DND-41 (cell line): ENCODE results near the gene DCHS1.

Experiments used
- EZH2 ChIP-seq: IDR thresholded peaks from 3 replicates; pipeline ENCODE4 v1.6.1; 2012; ENCODE audit warnings: borderline replicate concordance, low read depth, mild to moderate bottlenecking, moderate library complexity, low read length, inconsistent platforms; ENCODE audit not compliant: severe bottlenecking
- TF ChIP-seq, protein P1 (sequence below): IDR thresholded peaks from 2 replicates; pipeline ENCODE4 v1.5.1; 2012; ENCODE audit warnings: borderline replicate concordance, low read length, moderate library complexity, mild to moderate bottlenecking; ENCODE audit not compliant: poor library complexity, severe bottlenecking; ENCODE audit errors: extremely low read depth

DNA sequence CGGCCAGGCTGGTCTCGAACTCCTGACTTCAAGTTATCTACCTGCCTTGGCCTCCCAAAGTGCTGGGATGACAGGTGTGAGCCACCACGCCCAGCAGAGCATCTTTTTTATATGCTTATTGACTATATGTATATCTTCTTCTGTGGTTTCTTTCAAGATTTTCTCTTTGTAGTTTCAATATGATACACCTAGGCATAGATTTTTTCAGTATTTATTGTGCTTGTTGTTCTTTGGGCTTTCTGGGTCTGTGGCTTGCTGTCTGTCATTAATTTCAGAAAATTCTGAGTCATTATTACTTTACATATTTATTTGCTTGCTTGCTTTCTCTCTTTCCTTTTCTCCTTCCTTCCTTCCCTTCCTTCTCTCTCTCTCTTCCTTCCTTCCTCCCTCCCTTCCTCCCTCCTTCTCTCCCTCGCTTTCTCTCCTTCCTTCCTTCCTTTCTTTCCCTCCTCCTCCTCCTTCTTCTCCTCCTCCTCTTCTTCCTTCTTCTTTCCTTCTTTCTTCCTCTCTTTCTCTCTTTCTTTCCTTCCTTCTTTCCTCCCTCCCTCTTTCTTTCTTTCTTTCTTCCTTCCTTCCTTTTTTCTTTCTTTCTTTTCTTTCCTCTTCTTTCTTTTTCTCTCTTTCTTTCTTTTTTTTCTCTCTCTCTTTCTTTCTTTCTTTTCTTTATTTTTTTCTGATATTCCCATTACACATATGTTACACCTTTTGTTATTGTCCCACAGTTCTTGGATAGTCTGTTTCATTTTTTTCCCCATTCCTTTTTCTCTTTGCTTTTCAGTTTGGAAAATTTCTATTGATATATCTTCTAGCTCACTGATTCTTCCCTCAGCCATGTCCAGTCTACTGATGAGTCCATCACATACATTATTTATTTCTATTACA lies 10.9 kb upstream of the DCHS1 start:
- TF ChIP-seq, protein P1, sequence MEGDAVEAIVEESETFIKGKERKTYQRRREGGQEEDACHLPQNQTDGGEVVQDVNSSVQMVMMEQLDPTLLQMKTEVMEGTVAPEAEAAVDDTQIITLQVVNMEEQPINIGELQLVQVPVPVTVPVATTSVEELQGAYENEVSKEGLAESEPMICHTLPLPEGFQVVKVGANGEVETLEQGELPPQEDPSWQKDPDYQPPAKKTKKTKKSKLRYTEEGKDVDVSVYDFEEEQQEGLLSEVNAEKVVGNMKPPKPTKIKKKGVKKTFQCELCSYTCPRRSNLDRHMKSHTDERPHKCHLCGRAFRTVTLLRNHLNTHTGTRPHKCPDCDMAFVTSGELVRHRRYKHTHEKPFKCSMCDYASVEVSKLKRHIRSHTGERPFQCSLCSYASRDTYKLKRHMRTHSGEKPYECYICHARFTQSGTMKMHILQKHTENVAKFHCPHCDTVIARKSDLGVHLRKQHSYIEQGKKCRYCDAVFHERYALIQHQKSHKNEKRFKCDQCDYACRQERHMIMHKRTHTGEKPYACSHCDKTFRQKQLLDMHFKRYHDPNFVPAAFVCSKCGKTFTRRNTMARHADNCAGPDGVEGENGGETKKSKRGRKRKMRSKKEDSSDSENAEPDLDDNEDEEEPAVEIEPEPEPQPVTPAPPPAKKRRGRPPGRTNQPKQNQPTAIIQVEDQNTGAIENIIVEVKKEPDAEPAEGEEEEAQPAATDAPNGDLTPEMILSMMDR = no peak
- no peak for TF ChIP-seq EZH2
